Smooth muscle cell (in vitro differentiated cells): Measurements from ENCODE around the gene NKAIN4. TPM values are rescaled to one million over a fixed set of nuclear protein-coding genes. Genes with fewer than 3 reads are reported as not detected.

Experiments used
- DNase-seq: peaks from one replicate; lab custom pipeline; 2025; ENCODE audit not compliant: unreplicated experiment; lab: John Stamatoyannopoulos, UW
- H2AFZ ChIP-seq: fragments of 200-600 bp; sonication (generic); 2 replicates; pipeline ENCODE4 v1.6.0; 2016; ENCODE audit warnings: antibody characterized with exemption, low read depth, mild to moderate bottlenecking
- H3F3A ChIP-seq: fragments of 200-600 bp; sonication (generic); 2 replicates; pipeline ENCODE4 v1.6.0; 2017; ENCODE audit warnings: antibody characterized with exemption, low read depth
- H3K27ac ChIP-seq: fragments of 200-600 bp; sonication (generic); 2 replicates; pipeline ENCODE4 v1.5.1; 2016; ENCODE audit warnings: low read depth, mild to moderate bottlenecking
- H3K27me3 ChIP-seq: fragments of 200-600 bp; sonication (generic); 2 replicates; pipeline ENCODE4 v1.6.1; 2016; ENCODE audit warnings: low read depth, mild to moderate bottlenecking
- H3K36me3 ChIP-seq: fragments of 200-600 bp; sonication (generic); 2 replicates; pipeline ENCODE4 v1.5.1; 2016; ENCODE audit warnings: low read depth
- H3K4me1 ChIP-seq: fragments of 200-600 bp; sonication (generic); 2 replicates; pipeline ENCODE4 v1.5.1; 2016; ENCODE audit warnings: low read depth
- H3K4me2 ChIP-seq: fragments of 200-600 bp; sonication (generic); 2 replicates; pipeline ENCODE4 v1.6.0; 2016; ENCODE audit warnings: mild to moderate bottlenecking
- H3K4me3 ChIP-seq: fragments of 200-600 bp; sonication (generic); 2 replicates; pipeline ENCODE4 v1.5.1; 2016; ENCODE audit warnings: mild to moderate bottlenecking
- H3K79me2 ChIP-seq: fragments of 200-600 bp; sonication (generic); 2 replicates; pipeline ENCODE4 v1.6.0; 2016; ENCODE audit warnings: low read depth, mild to moderate bottlenecking
- H3K9ac ChIP-seq: fragments of 200-600 bp; sonication (generic); 2 replicates; pipeline ENCODE4 v1.6.0; 2016; ENCODE audit warnings: low read depth
- H3K9me3 ChIP-seq: fragments of 200-600 bp; sonication (generic); replicated peaks from 2 replicates; pipeline ENCODE4 v1.5.1; 2016; ENCODE audit warnings: low read depth
- H4K20me1 ChIP-seq: fragments of 200-600 bp; sonication (generic); 2 replicates; pipeline ENCODE4 v1.6.0; 2016; ENCODE audit warnings: low read depth
- CTCF ChIP-seq: fragments of 200-600 bp; sonication (generic); IDR thresholded peaks from 2 replicates; pipeline ENCODE4 v1.5.1; 2017; ENCODE audit warnings: borderline replicate concordance, mild to moderate bottlenecking, antibody characterized with exemption; ENCODE audit not compliant: insufficient read depth, poor library complexity, severe bottlenecking
- WGBS: methylation state at CpG from one replicate; pipeline ENCODE4 v1.1.7; 2016; ENCODE audit warnings: low lambda C conversion rate; 5-methylcytosine and 5-hydroxymethylcytosine counted together
- polyA plus RNA-seq: library from polyadenylated mRNA; unstranded; fragments of >200 nt; fragmentation: Nextera tagmentation; extraction: Ambion mirVana; gene quantifications from 2 replicates; pipeline ENCODE4 v1.2.1, GENCODE V29; 2016
- total RNA-seq: library from RNA; depleted of rRNA; stranded (reverse); fragments of >200 nt; gene quantifications from 2 replicates; pipeline ENCODE4 v1.2.3, GENCODE V29; 2014

NKAIN4 gene
- total and polyA plus RNA-seq, 2 experiments from 2014 or later: 19.8 to 50.0 TPM

- H2AFZ ChIP-seq: no peak overlapping the region
- no peaks in the 10 kb centered on the region for H4K20me1 ChIP-seq
- DNase-seq: no peak
- no peaks in the 10 kb centered on the region for H3K79me2 ChIP-seq
- no peak overlapping the region for H3K9ac ChIP-seq
- no peak overlapping the region for H3K27ac ChIP-seq
- no peaks in the 10 kb centered on the region for H3K9me3 ChIP-seq
- no peak overlapping the region for H3K4me2 ChIP-seq
- peaks cover 16% of the 10 kb centered on the region for H3K4me1 ChIP-seq
- H3K4me3 ChIP-seq: no peak overlapping the region
- 94% methylated on average over 25 of the region's 25 CpGs for WGBS
- no peak for TF ChIP-seq CTCF
- no peaks in the 10 kb centered on the region for H3F3A ChIP-seq
- H3K36me3 ChIP-seq: no peaks in the 10 kb centered on the region
- H3K27me3 ChIP-seq: peaks cover 8% of the 10 kb centered on the region
Observed at GRCh38 chr20:63259734-63260460, 5.6 kb upstream of the NKAIN4 start.

GRCh38 chr20:63258781-63259180 is 4.5 kb upstream of the NKAIN4 start:
- Histone ChIP-seq H3K9me3 (no peaks in the 10 kb centered on the region), H3K9ac (no peak overlapping the region), H2AFZ (no peak overlapping the region), H3K27ac (no peak overlapping the region), H4K20me1 (no peaks in the 10 kb centered on the region), H3K4me3 (no peak overlapping the region), H3K4me1 (peaks cover 20% of the 10 kb centered on the region), H3K79me2 (no peaks in the 10 kb centered on the region), H3K27me3 (peaks cover 19% of the 10 kb centered on the region), H3K36me3 (no peaks in the 10 kb centered on the region), H3F3A (no peaks in the 10 kb centered on the region), H3K4me2 (no peak overlapping the region)
- DNase-seq: no peak
- WGBS: 66% methylated on average over 8 of the region's 8 CpGs
- no peak for TF ChIP-seq CTCF

- Histone ChIP-seq H3K79me2 (no peaks in the 10 kb centered on the region), H3F3A (no peaks in the 10 kb centered on the region), H4K20me1 (no peaks in the 10 kb centered on the region), H3K27me3 (peaks cover 29% of the 10 kb centered on the region), H2AFZ (no peak overlapping the region), H3K4me2 (no peak overlapping the region), H3K4me1 (peaks cover 30% of the 10 kb centered on the region), H3K9me3 (no peaks in the 10 kb centered on the region), H3K36me3 (no peaks in the 10 kb centered on the region), H3K9ac (no peak overlapping the region), H3K27ac (no peak overlapping the region), H3K4me3 (no peak overlapping the region)
- no peak for DNase-seq
- 81% methylated on average over 11 of the region's 13 CpGs for WGBS
- no peak for TF ChIP-seq CTCF
Observed at GRCh38 chr20:63257629-63258028, 3.4 kb upstream of the NKAIN4 start.

- Histone ChIP-seq H3K79me2 (no peaks in the 10 kb centered on the region), H2AFZ (no peak overlapping the region), H3K36me3 (no peaks in the 10 kb centered on the region), H3K27me3 (peaks cover 29% of the 10 kb centered on the region), H3K9me3 (no peaks in the 10 kb centered on the region), H3K4me3 (no peak overlapping the region), H3K9ac (no peak overlapping the region), H3K27ac (no peak overlapping the region), H3F3A (no peaks in the 10 kb centered on the region), H4K20me1 (no peaks in the 10 kb centered on the region), H3K4me1 (peaks cover 33% of the 10 kb centered on the region), H3K4me2 (no peak overlapping the region)
- TF ChIP-seq CTCF: no peak
- WGBS: 100% methylated on average over 4 of the region's 4 CpGs
- DNase-seq: no peak
Observed at GRCh38 chr20:63256954-63257353, 2.7 kb upstream of the NKAIN4 start.
